NCI-H2081 treated with DMSO at 0.1 percent for 48 hours (cell line): ENCODE results near the gene C2orf49.
"Not testable (repeated sequence)": the region's sequence is repeated elsewhere in the genome, so short reads cannot be mapped to it uniquely, and the experiment has no call there.

Experiments
- DNase-seq: peaks from one replicate; lab custom pipeline; 2025; lab: John Stamatoyannopoulos, UW

Gene C2orf49

GRCh38 chr2:105321875-105322646 lies 15.3 kb upstream of the C2orf49 start:
- no peak for DNase-seq

- no peak for DNase-seq
Observed at GRCh38 chr2:105323111-105323510, 14.2 kb upstream of the C2orf49 start.

- no peak for DNase-seq
Observed at GRCh38 chr2:105324101-105324500, 13.2 kb upstream of the C2orf49 start.

- no peak for DNase-seq
Observed at GRCh38 chr2:105324732-105325131, 12.6 kb upstream of the C2orf49 start.

- no peak for DNase-seq
Observed at GRCh38 chr2:105325389-105325963, 11.9 kb upstream of the C2orf49 start.

- not testable (repeated sequence) for DNase-seq
Observed at GRCh38 chr2:105327271-105327670, 10.1 kb upstream of the C2orf49 start.

GRCh38 chr2:105327690-105328089 lies 9.7 kb upstream of the C2orf49 start:
- DNase-seq, result no peak

GRCh38 chr2:105328281-105329196 lies 8.8 kb upstream of the C2orf49 start:
- no peak for DNase-seq

GRCh38 chr2:105329197-105329554 lies 8.2 kb upstream of the C2orf49 start:
- no peak for DNase-seq

GRCh38 chr2:105329561-105330495 lies 7.5 kb upstream of the C2orf49 start, which contains the start of gene TGFBRAP1:
TSS of gene TGFBRAP1 (minus strand) at chr2:105329735. CDS start at chr2:105308301, 21,434 bp downstream.
- DNase-seq, result no peak

GRCh38 chr2:105330681-105331375 lies 6.5 kb upstream of the C2orf49 start:
- no peak for DNase-seq

GRCh38 chr2:105334211-105334610 lies 3.1 kb upstream of the C2orf49 start:
- no peak for DNase-seq

GRCh38 chr2:105335469-105335868 lies 1.9 kb upstream of the C2orf49 start:
- no peak for DNase-seq

GRCh38 chr2:105336786-105337121 lies 586 bp upstream of the C2orf49 start:
- no peak for DNase-seq

GRCh38 chr2:105338020-105338385 lies 663 bp downstream of the C2orf49 start:
- no peak for DNase-seq

- DNase-seq, result no peak
Observed at GRCh38 chr2:105339414-105339813, 2.1 kb downstream of the C2orf49 start.

GRCh38 chr2:105344704-105345345 lies 7.5 kb downstream of the C2orf49 start:
- DNase-seq, result no peak

GRCh38 chr2:105357122-105357521 lies 19.8 kb downstream of the C2orf49 start:
- no peak for DNase-seq

GRCh38 chr2:105358593-105358992 lies 21.3 kb downstream of the C2orf49 start:
- no peak for DNase-seq

- no peak for DNase-seq
Observed at GRCh38 chr2:105361102-105361889, 24.0 kb downstream of the C2orf49 start.
